Right hindlimb (tissue), 1 donor: ENCODE results near the gene DLGAP1.

Source experiments
- DNase-seq: peaks from one replicate; pipeline ENCODE4 v3.0.0-alpha.2; 2018

DLGAP1 gene

DNA sequence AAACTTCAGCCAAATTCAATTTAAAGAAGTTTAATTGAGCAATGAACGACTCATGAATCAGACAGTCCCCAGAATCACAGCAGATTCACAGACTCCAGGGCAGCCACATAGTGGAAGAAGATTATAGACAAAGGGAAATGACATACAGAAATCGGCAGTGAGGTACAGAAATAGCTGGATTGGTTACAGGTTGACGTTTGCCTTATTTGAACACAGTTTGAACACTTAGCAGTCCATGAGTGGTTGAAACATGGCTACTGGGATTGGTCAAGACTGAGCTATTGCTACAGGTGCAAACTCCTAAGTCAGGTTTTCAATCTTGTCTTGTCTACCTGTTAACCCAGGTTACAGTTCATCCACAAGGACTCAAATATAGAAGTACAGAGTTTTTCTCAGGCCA is 169.6 kb downstream of the DLGAP1 start:
- DNase-seq = no peak

GRCh38 chr18:4284528-4284927 is 170.6 kb downstream of the DLGAP1 start:
- DNase-seq = no peak

DNA sequence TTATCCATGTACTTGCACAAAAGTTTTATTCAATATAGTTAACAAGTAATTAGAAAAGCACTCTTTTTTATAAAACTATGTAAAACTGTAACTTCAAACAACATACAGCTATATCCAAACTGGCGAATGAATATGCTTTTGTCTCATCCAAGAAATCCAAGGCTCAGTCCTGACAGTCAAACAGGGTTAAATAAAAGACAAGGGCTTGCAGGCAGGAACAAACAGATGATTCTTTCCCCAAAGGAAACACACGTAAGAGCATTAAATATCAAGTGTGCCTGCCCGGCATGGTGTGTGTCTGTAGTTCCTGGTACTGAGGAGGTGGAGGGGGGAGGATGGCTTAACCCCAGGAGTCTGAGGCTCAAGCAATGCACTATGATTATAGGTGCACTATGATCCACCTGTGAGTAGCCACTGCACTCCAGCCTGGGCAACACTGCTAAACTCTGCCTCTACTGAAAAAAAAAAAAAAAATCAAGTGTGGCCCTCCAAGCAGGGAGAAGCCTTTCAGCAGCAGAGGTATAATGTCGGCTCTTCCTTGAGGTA is 171.3 kb downstream of the DLGAP1 start:
- DNase-seq = no peak

DNA sequence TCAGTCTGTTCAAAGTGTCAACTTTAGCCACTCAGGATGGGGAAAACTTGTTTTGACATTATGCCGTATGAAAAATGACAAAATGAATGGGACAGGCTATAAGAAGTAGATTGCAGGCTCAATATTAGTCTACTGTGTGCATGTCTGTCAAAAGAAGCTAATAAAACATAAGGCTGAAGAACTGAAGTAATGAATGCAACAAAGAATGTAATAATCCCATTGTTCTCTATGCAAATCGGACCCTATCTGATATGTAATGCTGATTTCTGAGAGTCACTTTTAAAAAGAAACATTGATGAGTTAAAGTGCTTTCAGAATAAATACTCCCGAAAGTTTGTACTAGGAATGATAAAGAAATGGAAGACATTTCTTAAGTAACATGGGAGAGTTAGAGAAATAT is 172.2 kb downstream of the DLGAP1 start:
- no peak for DNase-seq

- no peak for DNase-seq
Observed at GRCh38 chr18:4276953-4277585, 178.0 kb downstream of the DLGAP1 start.

DNA sequence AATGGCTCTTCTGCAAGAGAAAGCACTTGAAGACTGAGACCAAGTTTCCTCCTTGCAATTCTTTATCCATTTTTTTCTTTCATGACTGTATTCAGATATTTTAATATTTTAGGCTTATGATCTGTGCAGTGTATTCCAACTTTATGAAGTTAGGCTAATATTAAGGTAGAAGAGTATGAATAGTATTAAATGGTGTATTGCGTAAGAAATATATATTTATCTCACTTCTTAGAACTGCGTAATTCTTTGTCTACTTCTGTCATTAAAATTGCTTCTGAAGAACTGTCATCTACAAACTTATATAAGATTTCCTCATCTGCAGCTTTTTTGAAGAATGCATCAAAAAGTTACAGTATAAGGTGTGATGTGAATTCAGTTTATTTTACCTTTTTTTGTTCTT is 183.2 kb downstream of the DLGAP1 start:
- DNase-seq = no peak

- no peak for DNase-seq
Observed at GRCh38 chr18:4270988-4271387, 184.1 kb downstream of the DLGAP1 start.

GRCh38 chr18:4270016-4270415 is 185.1 kb downstream of the DLGAP1 start:
- no peak for DNase-seq

DNA sequence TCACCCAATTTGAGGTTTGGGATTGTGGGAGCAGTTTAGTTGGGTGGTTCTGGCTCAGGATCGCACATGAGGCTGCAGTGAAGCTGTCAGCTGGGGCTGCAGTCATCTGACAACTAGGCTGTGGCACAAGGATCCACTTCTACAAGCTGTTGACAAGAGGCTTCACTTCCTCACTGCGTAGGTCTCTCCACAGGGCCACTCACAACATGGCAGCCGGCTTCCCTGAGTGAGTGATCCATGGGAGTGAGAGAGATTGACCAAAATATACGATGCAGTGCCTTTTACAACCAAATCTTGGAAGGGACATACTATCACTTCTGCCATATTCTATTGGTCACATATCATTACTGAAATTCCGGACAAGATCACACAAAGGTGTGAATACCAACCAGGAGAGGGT is 187.5 kb downstream of the DLGAP1 start:
- DNase-seq = no peak

DNA sequence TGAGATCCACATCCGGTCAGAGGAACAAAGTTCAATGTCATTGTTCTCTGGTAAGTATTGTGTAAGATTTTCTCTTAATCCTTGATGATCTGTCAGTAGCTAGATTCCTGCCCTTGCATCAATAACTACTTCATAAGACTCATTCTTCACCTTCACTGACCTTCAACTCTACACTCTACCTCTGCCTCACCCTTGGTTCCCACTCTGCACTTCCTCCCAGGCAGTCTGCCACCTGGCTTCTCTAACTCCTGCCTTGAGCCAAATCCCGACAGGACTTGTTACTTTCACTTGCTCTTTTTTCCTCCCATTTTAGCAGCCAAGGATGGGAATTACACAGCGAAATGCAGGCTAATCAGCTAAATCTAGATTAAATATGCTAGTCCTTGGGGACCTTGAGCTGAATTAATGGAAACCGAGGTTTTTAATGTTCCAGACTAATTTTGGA is 190.7 kb downstream of the DLGAP1 start:
- peak; percentile 64 for DNase-seq

DNA sequence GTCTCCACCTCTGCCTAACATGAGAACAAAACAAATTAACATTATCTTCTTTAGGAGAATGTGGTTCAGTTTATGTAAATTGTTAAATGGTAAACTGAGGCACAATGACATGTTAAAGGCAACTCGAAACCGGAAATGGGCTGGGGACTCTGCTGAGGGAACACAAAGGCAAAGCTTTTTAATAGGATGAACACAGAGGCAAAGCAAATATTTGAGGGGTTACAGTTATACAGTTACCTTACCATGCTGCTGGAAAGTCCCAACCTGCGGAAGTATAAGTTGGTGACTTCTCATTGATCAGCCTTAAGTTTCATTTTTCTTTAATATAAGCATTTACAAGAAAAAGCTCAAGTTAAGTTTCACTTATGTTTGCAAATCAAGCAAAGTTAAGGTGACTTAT is 195.0 kb downstream of the DLGAP1 start:
- no peak for DNase-seq

DNA sequence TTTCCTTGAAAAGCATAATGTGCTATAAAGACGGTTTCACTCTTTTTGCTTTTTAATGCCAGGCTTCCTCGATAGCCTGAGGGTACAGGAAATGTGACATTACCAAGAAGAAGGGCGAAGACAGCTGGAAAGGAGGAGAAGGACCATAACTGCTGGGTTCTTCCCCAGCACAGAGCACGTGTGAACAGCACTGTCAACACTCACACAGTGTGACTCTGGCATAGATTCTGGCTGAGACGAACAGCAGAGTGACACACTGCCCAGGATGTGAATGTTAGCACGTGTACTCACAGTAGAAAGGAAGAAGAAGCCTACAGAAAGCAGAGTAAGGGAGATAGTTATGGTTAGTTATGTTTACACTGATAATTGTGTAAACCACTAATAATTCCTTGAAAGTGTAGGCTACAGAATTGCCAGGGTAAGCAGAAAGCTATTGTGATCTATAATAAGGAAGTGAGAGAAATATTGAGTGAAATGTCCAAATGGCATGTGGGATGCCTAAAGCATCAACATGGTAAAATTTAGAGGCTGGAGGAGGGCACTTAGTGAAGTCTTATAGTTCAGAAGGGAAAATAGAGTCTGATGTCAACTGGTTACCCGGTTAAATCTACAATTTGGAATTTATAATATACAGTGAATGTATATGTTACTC is 198.2 kb downstream of the DLGAP1 start:
- DNase-seq = no peak

DNA sequence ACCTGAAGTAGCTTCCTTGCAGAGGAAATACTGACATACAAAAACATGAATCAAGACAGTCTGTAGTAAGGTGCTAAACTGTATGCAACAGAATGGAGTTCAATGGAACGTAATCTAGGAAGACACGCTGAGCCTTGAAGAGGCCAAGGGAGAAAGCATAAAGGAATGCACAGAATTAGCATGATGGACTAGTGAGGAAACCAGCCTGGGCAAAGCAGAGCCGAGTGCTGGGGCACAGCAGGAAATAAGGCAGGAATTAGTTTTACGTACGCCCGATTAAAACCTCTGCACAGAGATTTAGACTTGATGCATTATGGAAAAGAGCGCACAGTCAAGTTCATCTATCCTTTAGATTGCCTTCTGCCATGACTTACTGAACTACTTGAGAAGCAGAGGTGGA is 200.3 kb downstream of the DLGAP1 start:
- no peak for DNase-seq

GRCh38 chr18:4252829-4253228 is 202.3 kb downstream of the DLGAP1 start:
- DNase-seq = no peak

DNA sequence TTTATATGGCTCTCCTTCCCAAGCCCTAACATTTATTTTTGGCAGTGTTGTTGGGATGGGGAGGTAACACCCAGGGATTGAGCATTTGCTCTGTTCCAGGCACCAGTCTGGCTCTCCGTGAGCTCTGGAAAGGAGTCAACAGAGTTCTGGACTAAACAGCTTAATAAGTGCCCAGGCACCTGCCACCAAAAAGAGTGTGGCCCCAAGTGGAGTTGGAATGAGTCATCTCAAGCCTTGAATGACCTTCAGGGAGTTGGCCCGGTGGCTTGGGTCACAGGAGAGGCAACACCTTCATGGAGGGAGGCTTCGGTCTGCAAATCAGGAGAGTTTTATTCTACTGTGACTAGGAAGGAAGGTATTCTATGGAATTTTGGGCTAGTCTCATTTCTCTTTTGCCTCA is 203.2 kb downstream of the DLGAP1 start:
- no peak for DNase-seq

GRCh38 chr18:4251206-4251605 is 203.9 kb downstream of the DLGAP1 start:
- DNase-seq = no peak

GRCh38 chr18:4250141-4250540 is 205.0 kb downstream of the DLGAP1 start:
- DNase-seq = no peak

DNA sequence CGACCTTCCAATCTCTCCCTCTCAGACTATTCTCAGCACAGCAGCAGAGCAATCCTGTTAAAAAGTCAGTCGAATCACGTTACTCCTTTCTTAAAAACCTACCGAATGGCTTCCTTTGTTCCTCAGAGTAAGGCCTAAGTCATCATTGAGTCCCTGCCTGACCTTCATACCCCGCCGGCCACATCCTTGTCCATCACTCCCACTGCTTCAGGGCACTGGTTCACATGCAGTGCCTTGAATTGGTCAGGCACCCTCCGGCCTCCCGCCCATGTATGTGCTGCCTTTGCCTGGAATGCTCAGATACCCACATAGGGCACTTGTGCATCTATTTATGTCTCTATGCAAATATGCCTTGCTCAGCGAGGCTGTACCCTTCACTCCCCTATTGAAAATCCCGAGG is 206.4 kb downstream of the DLGAP1 start:
- no peak for DNase-seq

GRCh38 chr18:4246374-4246773 is 208.7 kb downstream of the DLGAP1 start:
- DNase-seq = no peak

DNA sequence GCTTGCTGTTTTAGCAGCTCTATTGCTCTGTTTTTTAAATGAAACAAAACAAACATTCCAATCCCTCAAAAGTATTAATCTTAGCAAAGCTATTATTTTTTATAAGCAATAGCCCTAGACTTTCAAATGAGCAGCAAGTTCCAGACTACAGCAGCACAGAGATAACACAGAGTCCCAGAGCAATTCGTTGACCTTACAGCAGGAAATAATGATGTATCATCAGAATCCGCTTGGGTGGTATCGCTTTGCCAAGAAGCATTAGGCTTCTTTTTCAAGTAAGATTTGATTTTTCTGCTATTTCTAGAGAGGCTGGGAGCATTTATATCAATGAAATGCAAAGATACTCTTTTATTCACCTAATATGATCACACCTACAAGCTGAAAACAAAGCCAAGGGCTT is 209.7 kb downstream of the DLGAP1 start:
- no peak for DNase-seq

GRCh38 chr18:4242431-4243161 is 212.5 kb downstream of the DLGAP1 start:
- DNase-seq = no peak

GRCh38 chr18:4241090-4241617 is 214.0 kb downstream of the DLGAP1 start:
- no peak for DNase-seq

DNA sequence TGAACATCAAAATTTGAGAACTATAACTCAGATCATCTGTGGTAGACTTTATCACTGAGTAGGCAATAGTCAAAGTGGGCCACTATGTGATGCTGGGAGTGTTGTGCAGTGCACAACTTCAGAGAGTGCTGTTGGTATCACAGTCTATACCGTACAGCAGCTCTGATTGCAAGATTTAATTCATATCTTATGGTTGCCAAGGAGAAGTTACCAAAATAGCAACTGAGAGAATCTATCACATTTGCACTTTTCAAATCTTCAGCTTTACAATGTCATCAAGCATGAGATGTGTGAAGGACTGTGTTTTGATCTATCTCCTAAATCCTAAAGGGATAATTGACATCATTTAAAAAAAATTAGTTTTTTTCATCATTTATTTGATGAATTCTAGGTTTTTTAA is 216.1 kb downstream of the DLGAP1 start:
- no peak for DNase-seq

- DNase-seq = no peak
Observed at GRCh38 chr18:4237664-4238041, 217.5 kb downstream of the DLGAP1 start.
